Endodermal cell (in vitro differentiated cells): ENCODE results near the gene SUDS3. TPM values are rescaled to one million over a fixed set of nuclear protein-coding genes. Genes with fewer than 3 reads are reported as not detected.

Experiments
- DNase-seq: peaks from one replicate; pipeline ENCODE4 v3.0.0-alpha.2; 2017
- H3K27ac ChIP-seq: 2 replicates; pipeline ENCODE4 v1.5.1; 2013; ENCODE audit warnings: mild to moderate bottlenecking, low read depth, low read length, moderate library complexity
- H3K27me3 ChIP-seq: 2 replicates; pipeline ENCODE4 v1.6.1; 2013; ENCODE audit warnings: mild to moderate bottlenecking, low read length, moderate library complexity; ENCODE audit not compliant: insufficient read depth, control insufficient read depth, poor library complexity, severe bottlenecking
- H3K36me3 ChIP-seq: 2 replicates; pipeline ENCODE4 v1.7.0; 2013; ENCODE audit warnings: mild to moderate bottlenecking, low read length, moderate library complexity; ENCODE audit not compliant: control insufficient read depth, insufficient read depth
- H3K4me1 ChIP-seq: one replicate; pipeline ENCODE4 v1.7.0; 2013; ENCODE audit warnings: low read length; ENCODE audit not compliant: control insufficient read depth, insufficient read depth
- H3K4me3 ChIP-seq: 2 replicates; pipeline ENCODE4 v1.5.1; 2013; ENCODE audit warnings: mild to moderate bottlenecking, low read length, moderate library complexity
- H3K9ac ChIP-seq: 2 replicates; pipeline ENCODE4 v1.6.1; 2013; ENCODE audit warnings: mild to moderate bottlenecking, low read length, moderate library complexity; ENCODE audit not compliant: poor library complexity, severe bottlenecking; ENCODE audit errors: extremely low read depth
- H3K9me3 ChIP-seq: 2 replicates; pipeline ENCODE4 v1.6.1; 2013; ENCODE audit warnings: mild to moderate bottlenecking, low read length, moderate library complexity; ENCODE audit not compliant: control insufficient read depth
- H3K27ac Mint-ChIP-seq: 2 replicates; pipeline ENCODE4 v1.8.0; 2020; ENCODE audit warnings: mixed read lengths
- H3K27me3 Mint-ChIP-seq: 2 replicates; pipeline ENCODE4 v1.8.0; 2021; ENCODE audit warnings: mild to moderate bottlenecking, mixed read lengths; ENCODE audit not compliant: insufficient read depth
- H3K36me3 Mint-ChIP-seq: 2 replicates; pipeline ENCODE4 v1.8.0; 2020; ENCODE audit warnings: low read depth, mixed read lengths
- H3K4me1 Mint-ChIP-seq: 2 replicates; pipeline ENCODE4 v1.8.0; 2020; ENCODE audit warnings: mixed read lengths
- H3K4me3 Mint-ChIP-seq: 2 replicates; pipeline ENCODE4 v1.8.0; 2020; ENCODE audit warnings: mild to moderate bottlenecking, moderate library complexity, mixed read lengths
- H3K9me3 Mint-ChIP-seq: 2 replicates; pipeline ENCODE4 v1.8.0; 2020; ENCODE audit warnings: mild to moderate bottlenecking, mixed read lengths
- WGBS, 2 experiments: methylation state at CpG; one replicate each; pipeline versions ENCODE4 v1.1.5 to v1.1.7; 2013; ENCODE audit warnings: missing lambda C conversion rate in 2 of 2, mixed read lengths in 1 of 2; ENCODE audit not compliant: insufficient coverage in 1 of 2, insufficient read length in 1 of 2; 5-methylcytosine and 5-hydroxymethylcytosine counted together
- total RNA-seq, 2 donors: library from RNA; stranded (reverse); fragmentation: NEBNext Ultra II Directional in 1 of 2; extraction: Animal tissue kit (Norgen Biotek cat#: 25700) in 1 of 2; gene quantifications; 2 replicates in 1 of 2; 3 replicates in 1 of 2; pipeline ENCODE4 v1.2.1, GENCODE V29; 2021
- TF ChIP-seq, protein P1 (sequence below): fragments of 200-600 bp; sonication (generic); conservative IDR thresholded peaks from 2 replicates; pipeline ENCODE4 v1.5.0; 2021; ENCODE audit warnings: antibody characterized with exemption, mild to moderate bottlenecking

Gene SUDS3
- total RNA-seq, 2 donors from 2014 or later = 51.4 to 57.9 TPM

DNA sequence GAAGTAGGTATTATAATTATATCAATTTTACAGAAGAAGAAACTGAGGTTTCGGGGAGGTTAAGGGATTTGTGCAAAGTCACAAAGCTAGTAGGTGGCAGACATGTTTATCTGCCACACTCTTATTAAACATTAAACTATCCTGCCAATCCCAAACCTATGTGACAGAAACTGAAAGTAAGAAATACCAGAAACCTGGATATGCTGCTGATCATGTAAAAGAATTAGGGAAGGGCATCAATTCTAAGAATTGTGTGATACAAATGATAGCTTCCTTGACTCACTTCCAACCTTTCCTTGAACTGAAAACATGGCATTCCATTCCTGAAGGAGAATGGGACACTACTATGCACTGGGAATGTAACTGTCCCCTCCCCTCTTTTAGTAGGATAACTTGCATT is 20.5 kb upstream of the SUDS3 start:
- peaks cover 18% of the 10 kb centered on the region for H3K4me1 Mint-ChIP-seq
- H3K36me3 Mint-ChIP-seq = peaks cover 13% of the 10 kb centered on the region
- no peak overlapping the region for H3K27ac ChIP-seq
- TF ChIP-seq, protein P1, sequence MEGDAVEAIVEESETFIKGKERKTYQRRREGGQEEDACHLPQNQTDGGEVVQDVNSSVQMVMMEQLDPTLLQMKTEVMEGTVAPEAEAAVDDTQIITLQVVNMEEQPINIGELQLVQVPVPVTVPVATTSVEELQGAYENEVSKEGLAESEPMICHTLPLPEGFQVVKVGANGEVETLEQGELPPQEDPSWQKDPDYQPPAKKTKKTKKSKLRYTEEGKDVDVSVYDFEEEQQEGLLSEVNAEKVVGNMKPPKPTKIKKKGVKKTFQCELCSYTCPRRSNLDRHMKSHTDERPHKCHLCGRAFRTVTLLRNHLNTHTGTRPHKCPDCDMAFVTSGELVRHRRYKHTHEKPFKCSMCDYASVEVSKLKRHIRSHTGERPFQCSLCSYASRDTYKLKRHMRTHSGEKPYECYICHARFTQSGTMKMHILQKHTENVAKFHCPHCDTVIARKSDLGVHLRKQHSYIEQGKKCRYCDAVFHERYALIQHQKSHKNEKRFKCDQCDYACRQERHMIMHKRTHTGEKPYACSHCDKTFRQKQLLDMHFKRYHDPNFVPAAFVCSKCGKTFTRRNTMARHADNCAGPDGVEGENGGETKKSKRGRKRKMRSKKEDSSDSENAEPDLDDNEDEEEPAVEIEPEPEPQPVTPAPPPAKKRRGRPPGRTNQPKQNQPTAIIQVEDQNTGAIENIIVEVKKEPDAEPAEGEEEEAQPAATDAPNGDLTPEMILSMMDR = no peak
- H3K4me3 ChIP-seq = no peak overlapping the region
- DNase-seq = no peak
- no peaks in the 10 kb centered on the region for H3K4me1 ChIP-seq
- H3K36me3 ChIP-seq = no peaks in the 10 kb centered on the region
- no peaks in the 10 kb centered on the region for H3K27me3 Mint-ChIP-seq
- H3K9ac ChIP-seq = no peak overlapping the region
- H3K27me3 ChIP-seq = no peaks in the 10 kb centered on the region
- WGBS, 2 experiments = no CpG with 5 or more reads among the region's 1 CpG
- H3K4me3 Mint-ChIP-seq = no peak overlapping the region
- H3K9me3 Mint-ChIP-seq = peaks cover 12% of the 10 kb centered on the region
- H3K9me3 ChIP-seq = no peaks in the 10 kb centered on the region
- no peak overlapping the region for H3K27ac Mint-ChIP-seq

DNA sequence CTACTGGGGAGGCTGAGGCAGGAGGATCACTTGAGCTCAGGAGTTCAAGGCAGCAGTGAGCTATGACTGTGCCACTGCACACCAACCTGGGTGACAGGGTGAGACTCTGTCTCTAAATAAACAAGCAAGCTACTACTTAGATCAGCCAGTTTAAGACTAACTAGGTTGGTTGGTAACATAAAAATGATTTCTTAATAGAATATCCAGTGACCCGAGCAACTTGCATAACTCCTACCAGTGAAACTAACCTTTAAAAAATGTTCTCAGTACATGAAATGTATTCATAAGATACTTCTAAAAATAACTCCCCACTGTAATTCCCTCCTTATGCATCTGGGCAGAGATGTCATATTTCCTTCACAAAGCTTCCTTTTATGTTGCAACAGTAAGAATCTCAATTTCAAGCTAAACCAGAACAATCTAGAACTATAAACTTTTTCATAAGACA is 19.5 kb upstream of the SUDS3 start:
- no peak for DNase-seq
- Histone ChIP-seq H3K36me3 (no peaks in the 10 kb centered on the region), H3K27me3 (no peaks in the 10 kb centered on the region), H3K9me3 (no peaks in the 10 kb centered on the region), H3K4me1 (no peaks in the 10 kb centered on the region), H3K9ac (no peak overlapping the region), H3K27ac (no peak overlapping the region), H3K4me3 (no peak overlapping the region)
- TF ChIP-seq, protein P1 = no peak
- Mint-ChIP-seq H3K27ac (no peak overlapping the region), H3K27me3 (no peaks in the 10 kb centered on the region), H3K4me3 (no peak overlapping the region), H3K9me3 (peaks cover 12% of the 10 kb centered on the region), H3K4me1 (peaks cover 18% of the 10 kb centered on the region), H3K36me3 (peaks cover 13% of the 10 kb centered on the region)
- WGBS, 2 experiments = 100% methylated on average over 1 of the region's 1 CpG

DNA sequence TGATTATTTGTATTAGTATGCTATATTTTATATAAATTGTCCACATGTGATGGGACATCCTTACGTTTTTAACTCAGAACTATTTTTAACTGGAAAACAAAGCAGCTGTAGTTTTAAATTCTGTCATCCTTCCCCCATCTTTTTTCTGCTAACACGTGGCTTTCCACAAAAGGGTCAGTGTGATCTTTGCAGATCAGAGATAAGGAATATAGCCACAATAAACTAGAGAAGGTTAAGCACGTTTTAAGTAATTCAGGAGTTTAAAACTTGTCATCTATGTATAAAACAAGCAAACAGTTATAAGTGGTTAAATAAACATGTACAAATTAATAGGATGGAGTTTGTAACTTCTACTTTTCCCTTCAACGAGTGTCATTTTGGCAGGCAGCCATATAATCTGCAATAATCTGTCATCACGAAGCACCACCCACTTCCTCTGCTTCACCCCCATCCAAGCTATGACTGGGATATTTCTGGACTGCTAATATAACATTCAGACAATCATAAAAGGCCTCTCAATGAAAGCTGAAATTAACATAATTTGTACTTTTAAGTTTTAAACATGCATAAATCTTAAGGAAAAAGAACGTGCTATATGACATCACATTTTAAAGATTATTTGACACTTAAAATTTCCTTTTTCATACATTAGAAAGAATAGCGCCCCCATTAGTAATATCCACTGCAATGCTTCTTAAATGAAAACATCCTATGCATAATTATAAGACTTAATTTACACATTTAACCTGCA is 18.9 kb upstream of the SUDS3 start:
- 86 to 87% methylated on average over 4 to 7 of the region's 7 CpGs for WGBS, 2 experiments
- Mint-ChIP-seq H3K4me3 (no peak overlapping the region), H3K9me3 (peaks cover 12% of the 10 kb centered on the region), H3K27me3 (no peaks in the 10 kb centered on the region), H3K4me1 (peaks cover 18% of the 10 kb centered on the region), H3K27ac (no peak overlapping the region), H3K36me3 (peaks cover 13% of the 10 kb centered on the region)
- DNase-seq = no peak
- TF ChIP-seq, protein P1 = peak; percentile 29
- H3K9me3 ChIP-seq = no peaks in the 10 kb centered on the region
- no peaks in the 10 kb centered on the region for H3K27me3 ChIP-seq
- H3K4me1 ChIP-seq = no peaks in the 10 kb centered on the region
- no peaks in the 10 kb centered on the region for H3K36me3 ChIP-seq
- H3K4me3 ChIP-seq = no peak overlapping the region
- no peak overlapping the region for H3K27ac ChIP-seq
- no peak overlapping the region for H3K9ac ChIP-seq
